Measurements from ENCODE around the gene RBM22.
A peak's percentile ranks its signal among the peaks of the same experiment; 100 is the strongest.

Gene RBM22

DNA sequence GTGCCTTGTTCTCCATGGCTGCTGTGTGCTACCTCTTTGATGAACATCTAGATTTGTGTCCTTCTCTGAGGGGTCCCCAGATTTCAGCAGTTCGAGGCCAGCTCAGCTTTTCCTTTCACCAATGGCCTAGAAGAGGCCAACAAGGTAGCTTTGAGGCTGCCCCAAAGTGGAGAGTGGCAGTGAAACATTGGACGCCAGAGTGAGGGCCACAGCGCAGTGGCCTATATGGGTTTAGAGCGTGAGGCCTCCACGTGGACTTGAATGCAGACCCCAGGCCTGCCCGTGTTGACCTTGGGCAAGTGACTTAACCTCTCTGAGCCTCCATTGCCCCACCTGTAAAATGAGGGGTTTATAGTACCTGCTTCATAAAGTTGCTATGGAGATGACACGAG lies 28.0 kb downstream of the RBM22 start:
- no peak for DNase-seq (ENCODE audit: low read depth in 2 of 3, low spot score in 1 of 3)

DNA sequence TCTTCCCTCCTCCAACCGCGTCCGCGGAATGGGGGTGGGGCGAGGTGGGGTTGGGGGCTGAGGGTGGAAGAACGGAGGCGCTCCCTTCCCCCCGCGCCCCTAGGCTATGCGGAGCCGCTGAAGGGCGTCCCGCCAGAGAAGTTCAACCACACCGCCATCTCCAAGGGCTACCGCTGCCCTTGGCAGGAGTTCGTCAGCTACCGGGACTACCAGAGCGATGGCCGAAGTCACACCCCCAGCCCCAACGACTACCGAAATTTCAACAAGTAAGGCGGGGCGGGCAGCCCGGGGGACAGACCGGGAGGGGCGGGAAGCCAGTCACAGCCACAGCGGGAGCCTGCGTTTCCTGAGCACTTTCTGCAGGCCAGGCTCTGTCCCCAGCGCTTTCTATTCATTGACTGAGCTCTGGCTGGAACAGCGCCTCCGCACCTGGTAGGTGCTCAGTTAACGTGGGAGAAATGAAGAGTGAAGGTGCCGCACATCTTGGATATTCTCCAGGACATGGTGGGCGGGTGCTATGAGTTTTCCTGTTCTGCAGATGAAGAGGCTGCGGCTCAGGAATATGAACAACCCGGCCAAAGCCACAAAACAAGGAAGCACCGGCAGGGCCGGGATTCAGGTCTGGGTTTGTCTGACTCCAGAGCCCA lies 28.5 kb downstream of the RBM22 start:
- peak in 1 of 3 donors; percentile 8 for DNase-seq (ENCODE audit: low read depth in 2 of 3, low spot score in 1 of 3)

DNA sequence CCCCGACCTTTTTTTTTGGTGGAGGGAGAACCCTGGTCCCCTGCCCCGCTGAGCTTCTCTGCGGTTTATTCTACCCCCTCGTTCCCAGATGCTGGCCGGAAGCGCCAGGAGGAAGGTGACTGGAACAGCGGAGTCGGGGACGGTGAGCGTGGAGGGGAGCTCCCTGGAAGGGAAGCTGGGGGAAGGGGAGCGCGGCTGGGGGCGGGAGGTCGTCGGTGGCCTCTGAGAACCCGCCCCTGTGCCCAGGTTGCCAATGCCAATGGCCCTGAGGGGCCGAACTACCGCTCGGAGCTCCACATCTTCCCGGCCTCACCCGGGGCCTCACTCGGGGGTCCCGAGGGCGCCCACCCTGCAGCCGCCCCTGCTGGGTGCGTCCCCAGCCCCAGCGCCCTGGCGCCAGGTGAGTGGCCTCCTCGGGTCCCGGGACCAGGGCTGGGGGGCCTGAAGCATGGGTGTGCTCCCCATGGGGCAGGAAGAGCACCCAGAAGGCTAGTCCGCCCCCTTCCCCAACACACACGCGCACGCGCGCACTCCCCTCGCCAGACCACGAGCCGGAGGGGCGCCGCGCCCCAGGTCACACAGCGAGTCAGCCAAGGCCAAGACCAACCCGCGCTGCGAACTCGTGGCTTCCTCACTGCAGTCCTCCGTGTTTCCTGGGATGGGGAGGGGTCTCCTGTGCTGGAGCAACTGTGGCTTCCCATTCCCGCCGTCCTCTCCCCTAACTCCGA lies 29.2 kb downstream of the RBM22 start:
- DNase-seq (ENCODE audit: low read depth in 2 of 3, low spot score in 1 of 3), result no peak

DNA sequence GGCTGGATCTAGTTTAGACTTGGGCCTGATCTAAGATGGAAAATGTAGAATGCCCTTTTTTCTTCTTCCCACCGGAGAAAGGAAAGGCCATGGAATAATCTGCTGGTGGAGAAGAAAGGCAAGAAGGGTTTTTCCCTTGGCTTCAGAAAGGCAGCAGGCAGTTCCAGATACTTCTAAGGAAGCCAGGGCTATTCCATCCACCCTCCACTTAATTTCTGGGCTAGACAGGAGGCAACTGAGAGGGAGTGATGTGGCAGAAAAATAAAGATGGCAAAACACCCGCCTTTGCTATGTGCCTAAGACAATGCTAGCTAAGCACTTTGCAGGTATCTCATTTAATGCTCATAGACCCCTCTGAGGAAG lies 29.9 kb downstream of the RBM22 start:
- DNase-seq (ENCODE audit: low read depth in 2 of 3, low spot score in 1 of 3), result no peak

DNA sequence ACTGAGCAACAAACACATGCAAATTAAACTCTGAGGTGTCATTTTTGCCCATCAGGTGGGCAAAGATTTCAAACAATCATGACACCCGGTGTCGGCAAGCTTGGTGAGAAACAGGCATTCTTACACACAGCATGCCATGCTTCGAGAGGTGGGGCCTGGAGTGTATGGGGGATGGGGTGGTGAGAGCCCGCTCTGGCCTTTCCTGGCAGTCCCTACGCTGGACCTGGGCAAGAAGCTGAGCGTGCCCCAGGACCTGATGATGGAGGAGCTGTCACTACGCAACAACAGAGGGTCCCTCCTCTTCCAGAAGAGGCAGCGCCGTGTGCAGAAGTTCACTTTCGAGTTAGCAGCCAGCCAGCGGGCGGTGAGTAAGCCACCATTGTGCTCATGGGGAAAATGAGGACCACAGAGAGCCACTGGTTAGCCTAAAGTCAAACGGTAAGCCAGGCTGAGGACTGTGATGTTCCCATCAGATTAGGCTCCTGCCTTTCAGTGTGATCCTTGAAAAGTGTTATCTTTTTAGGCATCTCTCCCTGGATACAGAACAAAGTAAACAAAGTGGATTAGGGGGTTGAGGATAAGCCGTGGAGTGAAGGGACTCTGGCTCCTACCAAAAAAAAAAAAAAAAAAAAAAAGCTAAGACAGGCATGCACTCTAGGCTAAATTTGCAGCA lies 30.5 kb downstream of the RBM22 start:
- DNase-seq (ENCODE audit: low read depth in 2 of 3, low spot score in 1 of 3), result no peak

DNA sequence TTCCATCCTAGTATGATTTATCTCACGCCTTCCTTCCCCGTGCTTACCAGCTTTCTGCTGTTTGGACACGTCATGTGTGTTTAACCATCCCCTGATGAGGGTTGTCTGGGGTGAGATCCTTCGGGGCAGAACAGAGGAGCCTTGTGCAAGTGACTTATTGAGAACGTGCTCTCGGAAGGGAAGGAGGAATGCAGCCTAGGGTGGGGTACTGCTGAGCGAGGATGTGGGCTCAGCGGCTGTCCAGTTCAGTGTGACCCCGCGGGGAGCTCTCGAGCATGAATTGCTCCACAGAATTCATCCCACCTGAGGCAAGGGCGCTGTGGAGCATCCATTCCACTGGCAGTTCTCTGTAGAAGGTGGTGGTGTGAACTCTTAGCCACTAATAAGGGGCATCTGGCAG lies 35.8 kb downstream of the RBM22 start:
- DNase-seq (ENCODE audit: low read depth in 2 of 3, low spot score in 1 of 3), result no peak

DNA sequence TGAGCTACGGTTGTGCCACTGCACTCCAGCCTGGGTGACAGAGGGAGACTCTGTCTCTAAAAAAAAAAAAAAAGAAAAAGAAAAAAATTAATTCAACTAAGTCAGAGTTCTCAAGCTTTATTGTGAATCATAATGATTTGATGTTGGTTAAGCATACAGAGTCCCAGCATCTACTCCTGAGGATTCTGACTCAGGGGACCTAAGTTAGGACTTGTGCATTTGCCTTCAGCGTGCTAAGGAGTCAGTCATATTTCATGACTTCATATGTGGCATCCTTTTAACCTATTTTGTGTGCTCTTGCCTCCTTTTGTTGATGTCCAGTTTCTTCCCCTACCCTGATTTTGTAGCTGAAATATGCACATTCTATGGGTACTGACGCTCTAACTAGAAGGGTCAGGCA lies 36.9 kb downstream of the RBM22 start:
- no peak for DNase-seq (ENCODE audit: low read depth in 2 of 3, low spot score in 1 of 3)

DNA sequence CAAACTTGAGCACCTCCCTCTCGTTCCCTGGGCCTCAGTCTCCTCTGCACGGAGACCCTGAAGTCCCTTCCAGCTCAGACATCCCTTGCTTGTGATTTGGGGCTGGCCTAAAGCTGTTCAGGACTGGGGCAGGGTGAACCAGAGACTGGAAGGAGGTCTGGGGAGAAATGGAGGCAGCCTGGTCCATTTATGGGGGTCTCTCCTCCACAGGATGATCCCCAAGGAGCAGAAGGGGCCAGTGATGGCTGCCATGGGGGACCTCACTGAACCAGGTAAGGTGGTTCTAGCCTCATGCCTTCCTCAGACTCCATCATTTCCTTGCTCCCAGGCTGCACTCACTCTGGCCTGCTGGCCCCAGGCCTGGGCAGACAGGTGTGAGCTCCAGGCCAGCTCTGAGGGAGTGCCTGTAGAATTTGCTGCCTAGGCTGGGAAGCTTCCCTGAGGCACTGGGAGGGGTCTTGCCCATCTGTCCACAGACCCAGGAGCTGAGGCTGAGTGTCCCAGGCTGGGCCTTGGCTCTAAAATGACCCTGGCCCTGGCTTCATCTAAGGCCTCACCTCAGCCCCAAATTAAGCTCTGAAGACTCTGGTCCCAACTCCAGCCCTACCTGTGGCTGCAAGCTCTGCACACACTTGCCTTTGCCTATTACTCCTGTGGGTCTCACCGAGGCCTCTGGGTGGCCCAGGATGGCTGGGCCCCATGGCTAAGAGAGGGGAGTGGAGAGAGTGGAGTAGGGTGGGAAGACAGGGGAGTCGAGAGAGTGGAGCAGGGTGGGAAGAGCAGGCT lies 37.9 kb downstream of the RBM22 start:
- no peak for DNase-seq (ENCODE audit: low read depth in 2 of 3, low spot score in 1 of 3)

DNA sequence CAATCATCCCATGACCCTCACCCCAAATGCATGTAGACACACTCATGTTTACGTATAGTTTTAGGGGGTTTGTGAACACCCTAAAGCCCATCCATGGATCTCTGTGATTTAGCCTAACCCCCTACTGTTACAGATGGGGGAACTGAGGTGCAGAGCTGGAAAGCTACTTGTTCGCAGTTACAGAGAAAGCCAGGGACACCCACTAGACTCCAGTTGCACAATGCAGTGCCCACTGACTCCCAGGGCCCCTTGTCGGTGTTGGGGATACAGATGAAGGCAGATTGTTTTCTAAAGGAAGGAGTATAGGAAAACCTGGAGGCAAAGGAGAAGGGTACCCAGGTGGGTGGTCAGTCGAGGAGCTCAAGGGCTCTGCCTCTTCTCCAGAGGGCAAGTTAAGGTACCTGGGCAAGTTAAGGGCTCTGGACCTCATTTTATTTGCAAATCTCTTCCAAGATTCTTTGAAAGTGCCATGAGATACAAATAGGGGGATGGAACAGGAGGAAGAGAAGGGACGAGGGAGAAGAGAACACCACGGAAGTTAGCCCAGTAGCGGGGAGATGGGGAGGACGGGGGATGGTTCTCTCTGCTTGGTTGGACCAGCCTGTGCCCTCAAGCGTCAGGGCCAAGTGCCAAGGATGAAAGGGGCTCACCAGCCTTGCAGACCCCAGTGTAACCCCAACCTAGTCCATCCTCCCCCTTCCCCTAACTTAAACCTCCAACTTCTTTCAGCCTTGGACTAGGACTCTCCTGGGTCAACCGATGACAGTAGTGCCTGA lies 38.9 kb downstream of the RBM22 start:
- no peak for DNase-seq (ENCODE audit: low read depth in 2 of 3, low spot score in 1 of 3)

DNA sequence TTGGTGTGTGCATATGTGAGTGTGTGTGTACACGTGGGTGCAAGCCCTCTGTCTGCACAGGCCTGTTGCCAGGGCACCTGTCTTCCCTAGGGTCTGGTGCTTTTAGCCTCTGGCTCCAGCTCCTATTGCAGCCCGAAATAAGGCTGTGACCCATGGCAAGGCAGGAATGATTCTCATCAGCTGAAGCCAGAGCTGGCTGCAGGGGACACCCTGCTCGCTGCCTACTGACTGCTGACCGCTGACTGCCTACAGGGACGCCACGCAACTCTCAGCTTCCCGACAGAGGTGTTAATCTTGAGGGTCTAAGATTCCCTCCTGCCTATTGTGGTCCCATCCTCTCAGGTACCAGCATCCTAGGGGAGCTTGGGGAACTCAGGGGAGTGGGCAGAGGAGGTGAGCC lies 39.8 kb downstream of the RBM22 start, which contains the start of gene MYOZ3:
MYOZ3 (plus strand) TSS at position 166 of the 400 bp plus-strand sequence. CDS start 1,691 bp downstream, outside the sequence.
- no peak for DNase-seq (ENCODE audit: low read depth in 2 of 3, low spot score in 1 of 3)

DNA sequence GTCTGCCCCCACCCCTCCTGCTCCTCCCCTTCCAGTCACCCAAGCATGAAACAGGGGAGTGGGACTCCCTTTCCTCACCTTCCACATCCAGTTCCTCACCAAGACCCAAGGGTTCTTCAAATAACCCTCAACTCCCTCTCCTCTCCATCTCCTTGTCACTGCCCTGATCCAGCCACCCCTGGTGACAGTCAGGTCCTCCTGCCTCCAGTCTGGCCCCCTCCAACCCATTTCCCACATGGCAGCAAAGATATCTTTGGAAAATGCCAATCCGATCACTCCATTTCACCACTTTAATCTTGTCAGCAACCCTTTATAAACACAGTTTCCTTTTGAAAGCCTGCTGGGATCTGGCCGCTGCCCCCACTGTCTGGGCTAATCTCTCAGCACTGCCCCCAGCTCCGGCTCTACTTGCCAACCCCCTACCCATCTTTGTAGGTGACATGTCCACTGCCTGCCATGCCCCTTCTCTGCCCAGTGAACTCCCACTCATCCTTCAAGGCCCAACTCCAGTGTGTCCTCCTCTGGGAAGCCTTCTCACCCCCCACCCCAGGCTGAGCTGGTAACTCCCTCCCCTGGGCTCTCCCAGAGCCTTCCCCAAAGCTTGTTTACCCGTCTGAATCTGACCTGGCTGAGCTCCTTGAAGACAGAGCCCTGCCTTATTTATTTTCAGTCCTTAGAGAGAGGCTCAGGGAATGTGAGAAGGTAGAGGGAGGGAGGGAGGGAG lies 40.6 kb downstream of the RBM22 start:
- DNase-seq (ENCODE audit: low read depth in 2 of 3, low spot score in 1 of 3), result no peak

DNA sequence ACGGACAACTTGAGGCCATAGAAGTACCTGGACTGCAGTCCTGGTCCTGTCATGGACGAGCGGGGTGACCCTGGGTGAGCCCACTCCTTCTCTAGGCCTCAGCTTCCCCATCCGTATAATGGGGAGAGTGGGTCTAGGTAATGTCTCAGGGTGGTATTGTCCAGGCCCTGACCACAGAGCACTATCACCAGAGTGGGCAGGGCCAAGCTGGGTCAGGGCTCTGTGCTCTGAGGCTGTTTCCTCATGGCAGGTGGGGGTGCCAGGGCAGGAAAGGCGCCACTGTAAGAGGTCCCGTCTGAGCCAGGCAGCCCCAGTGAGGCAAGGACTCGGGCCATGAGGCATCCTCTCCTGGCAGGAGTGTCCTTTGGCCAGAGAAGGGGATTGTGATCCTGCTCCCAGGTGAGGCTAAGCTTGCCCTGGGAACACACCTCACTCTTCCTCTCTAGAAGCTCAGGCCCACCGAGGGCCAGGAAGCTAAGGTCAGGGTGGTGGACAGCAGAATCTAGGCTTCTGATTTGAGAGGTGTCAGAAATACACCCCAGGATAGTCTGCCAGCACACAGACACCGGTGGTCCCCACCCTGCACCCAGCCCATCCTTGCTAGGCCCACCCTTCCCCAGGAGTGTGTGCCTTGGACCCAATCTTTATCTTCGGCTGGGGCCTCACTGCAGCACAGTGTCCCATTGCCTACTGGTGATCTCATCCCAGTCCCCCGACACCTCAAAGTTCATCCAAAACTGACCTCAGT lies 41.3 kb downstream of the RBM22 start:
- no peak for DNase-seq (ENCODE audit: low read depth in 2 of 3, low spot score in 1 of 3)

DNA sequence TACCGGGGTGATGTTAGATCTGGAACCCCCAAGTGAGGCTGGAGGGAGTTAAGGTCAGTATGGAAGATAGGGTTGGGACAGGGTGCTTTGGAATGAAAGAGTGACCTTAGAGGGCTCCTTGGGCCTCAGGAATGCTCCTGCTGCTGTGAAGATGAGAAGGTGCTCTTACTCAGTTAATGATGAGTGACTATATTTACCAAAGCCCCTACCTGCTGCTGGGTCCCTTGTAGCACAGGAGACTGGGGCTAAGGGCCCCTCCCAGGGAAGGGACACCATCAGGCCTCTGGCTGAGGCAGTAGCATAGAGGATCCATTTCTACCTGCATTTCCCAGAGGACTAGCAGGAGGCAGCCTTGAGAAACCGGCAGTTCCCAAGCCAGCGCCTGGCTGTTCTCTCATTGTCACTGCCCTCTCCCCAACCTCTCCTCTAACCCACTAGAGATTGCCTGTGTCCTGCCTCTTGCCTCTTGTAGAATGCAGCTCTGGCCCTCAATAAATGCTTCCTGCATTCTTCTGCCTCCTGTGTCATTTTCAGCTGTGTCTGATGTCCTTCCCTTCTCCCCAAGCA lies 42.1 kb downstream of the RBM22 start:
- no peak for DNase-seq (ENCODE audit: low read depth in 2 of 3, low spot score in 1 of 3)

DNA sequence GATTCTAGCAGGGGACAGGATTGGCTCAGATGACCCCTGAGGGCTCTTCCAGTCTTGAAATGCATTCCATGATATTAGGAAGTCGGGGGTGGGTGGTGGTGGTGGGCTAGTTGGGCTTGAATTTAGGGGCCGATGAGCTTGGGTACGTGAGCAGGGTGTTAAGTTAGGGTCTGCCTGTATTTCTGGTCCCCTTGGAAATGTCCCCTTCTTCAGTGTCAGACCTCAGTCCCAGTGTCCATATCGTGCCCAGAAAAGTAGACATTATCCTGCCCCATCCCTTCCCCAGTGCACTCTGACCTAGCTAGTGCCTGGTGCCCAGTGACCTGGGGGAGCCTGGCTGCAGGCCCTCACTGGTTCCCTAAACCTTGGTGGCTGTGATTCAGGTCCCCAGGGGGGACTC lies 42.7 kb downstream of the RBM22 start:
- no peak for DNase-seq (ENCODE audit: low read depth in 2 of 3, low spot score in 1 of 3)

DNA sequence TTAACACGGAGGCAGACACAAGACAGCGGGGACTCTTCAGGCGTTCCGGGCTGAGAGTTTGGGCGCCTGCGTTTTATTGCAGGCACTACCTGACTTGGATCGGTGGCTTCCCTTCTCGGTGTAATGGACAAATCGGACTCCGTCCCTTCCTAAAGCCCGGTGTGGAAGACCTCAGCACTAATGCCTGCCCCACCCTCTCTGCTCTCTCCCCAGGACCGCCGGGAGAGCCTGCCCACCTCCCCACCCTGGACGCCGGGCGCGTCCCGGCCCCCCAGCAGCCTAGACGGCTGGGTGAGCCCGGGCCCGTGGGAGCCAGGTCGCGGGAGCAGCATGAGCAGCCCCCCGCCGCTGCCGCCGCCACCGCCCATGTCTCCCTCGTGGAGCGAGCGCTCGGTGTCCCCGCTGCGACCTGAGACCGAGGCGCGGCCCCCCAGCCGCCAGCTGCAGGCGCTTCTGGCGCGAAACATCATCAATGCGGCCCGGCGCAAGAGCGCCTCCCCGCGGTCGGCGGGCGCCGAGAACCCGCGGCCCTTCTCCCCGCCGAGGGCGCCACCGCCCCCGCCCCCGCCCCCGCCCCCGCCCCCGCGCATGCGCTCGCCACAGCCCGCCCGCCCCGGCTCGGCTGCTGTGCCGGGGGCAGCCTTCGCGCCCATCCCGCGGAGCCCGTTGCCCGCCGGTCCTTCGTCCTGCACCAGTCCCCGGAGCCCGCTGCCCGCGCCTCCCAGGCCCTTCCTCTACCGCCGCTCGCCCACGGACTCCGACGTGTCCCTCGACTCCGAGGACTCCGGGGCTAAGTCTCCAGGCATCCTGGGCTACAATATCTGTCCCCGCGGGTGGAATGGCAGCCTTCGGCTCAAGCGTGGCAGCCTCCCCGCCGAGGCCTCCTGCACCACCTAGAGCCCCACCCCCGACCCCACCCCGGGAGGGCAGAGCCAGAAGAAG lies 44.4 kb downstream of the RBM22 start:
- DNase-seq (ENCODE audit: low read depth in 2 of 3, low spot score in 1 of 3), result peak; percentile 40 to 44 (median 44)

DNA sequence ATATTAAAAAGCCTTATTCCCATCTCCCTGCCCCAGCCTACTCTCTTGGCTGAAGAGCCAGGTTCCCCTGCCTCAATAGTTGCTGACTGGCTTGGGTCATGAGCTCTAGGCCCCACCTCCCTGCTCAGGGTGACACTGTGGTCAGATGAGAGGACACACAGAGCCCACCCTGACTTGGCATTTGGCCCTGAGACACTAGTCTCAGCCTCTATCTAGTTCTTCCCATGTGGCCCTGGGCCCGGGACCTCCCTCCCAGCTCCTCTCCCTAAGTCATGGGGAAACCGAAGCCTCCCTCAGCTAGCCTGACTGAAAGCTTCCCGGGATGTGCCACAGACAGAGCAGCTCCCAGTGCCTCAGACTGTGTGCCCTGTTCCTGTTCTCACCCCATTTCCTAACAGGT lies 45.6 kb downstream of the RBM22 start:
- no peak for DNase-seq (ENCODE audit: low read depth in 2 of 3, low spot score in 1 of 3)

DNA sequence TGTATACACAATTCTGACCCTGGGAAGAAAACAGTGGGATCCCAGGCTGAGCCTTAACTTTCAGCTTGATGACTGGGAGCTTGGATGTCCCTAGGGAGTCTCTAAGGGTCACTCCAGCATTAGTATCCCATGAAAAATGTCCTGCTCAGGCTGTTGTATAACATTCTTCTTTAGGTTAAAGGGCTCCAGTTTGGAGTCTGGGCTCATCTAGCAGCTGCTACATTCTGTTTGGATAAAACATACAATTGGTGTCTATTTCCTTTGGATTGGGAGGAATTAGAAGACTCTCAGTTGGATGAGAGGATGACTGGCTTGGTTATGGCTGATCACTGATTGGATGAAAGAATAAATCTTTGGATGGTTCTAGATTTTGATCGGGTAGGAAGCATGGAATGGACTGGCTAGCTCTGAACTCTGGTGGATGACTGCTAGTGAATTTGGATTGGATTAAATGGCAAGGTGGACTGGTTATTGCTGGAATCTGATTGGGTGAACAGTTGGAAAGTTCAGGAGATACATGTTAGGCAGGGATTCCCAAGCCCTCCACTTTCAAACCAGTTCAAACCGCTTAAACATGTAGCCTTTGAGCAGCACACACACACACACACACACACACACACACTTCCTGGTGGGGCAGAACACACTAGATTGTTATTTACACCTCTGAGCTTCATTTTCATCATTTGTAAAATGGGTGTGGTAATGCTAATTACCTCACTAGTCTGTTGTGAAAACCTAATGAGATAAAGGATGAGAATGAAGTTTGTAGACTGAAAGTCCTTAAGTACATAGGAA lies 46.9 kb downstream of the RBM22 start:
- no peak for DNase-seq (ENCODE audit: low read depth in 2 of 3, low spot score in 1 of 3)

Data from stimulated activated CD4-positive, alpha-beta T cell treated with anti-CD3 and anti-CD28 coated beads, Interleukin-12 subunit alpha, Interleukin-12 subunit beta, amount 100 ng/mL, for 48 hours (primary cell).